K562 treated with DMSO at 1 percent for 48 hours (cell line): ENCODE data around the gene CFAP20. TPM values are rescaled to one million over a fixed set of nuclear protein-coding genes. Genes with fewer than 3 reads are reported as not detected.

Experiments used
- total RNA-seq: library from RNA; unstranded; fragments of 300-600 nt; gene quantifications from 2 replicates; pipeline ENCODE4 v1.2.3, GENCODE V29; 2022; ENCODE audit warnings: low replicate concordance; ENCODE audit errors: extremely low read depth

Gene CFAP20
- total RNA-seq, result not detected in 2 replicates

DNA sequence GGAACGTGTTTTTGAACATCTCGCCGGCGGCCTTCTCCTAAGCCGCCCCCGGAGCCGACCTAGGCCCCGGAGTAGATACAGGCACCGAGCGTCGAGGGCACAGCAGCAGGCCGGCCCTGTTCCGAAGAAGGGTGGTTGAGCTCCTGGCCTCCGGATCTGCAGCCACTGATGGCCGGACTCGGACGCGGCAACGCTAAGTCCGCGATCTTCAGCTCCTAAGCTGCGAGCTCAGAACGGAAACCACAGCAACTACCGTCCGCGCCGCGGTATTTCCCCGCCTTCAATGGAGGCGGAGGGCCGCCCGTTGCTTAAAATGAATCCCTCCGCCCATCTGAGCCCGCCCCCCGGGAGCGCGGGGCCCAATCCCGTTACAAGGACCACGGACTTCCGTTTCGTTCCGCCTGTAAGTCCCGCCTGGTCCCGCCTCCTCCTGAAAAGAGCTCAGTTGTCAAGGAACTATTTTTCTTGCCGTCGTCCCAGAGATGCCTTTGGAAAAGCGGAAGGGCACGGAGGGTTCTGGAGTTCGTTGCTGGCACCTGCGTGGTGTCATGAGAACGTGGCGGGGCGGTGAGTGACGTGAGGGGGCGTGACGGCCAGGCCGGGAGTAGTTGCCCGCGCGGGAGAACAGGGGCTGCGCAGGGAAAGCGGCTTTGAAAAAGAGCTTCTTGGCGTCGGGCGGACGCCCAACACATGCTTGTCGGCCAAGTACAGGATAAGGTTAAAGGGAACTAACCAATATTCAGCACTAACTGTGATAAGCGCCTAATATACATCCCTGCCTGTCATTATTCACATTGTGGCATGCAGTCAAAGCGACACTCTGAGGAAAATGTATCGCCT lies at the start of gene CFAP20:
TSS of gene CFAP20 (minus strand) at position 285 of the 840 bp plus-strand sequence. CDS start at position 19, 266 bp downstream.

Other genes starting within 250 kb of the CFAP20 start
- not detected in 2 replicates for gene CNGB1, start 158.3 kb downstream of the CFAP20 start, total RNA-seq
- gene ZNF319, start 128.7 kb downstream of the CFAP20 start, total RNA-seq, result not detected in 2 replicates
- not detected in 2 replicates for gene USB1, start 128.0 kb downstream of the CFAP20 start, total RNA-seq
- gene MMP15, start 103.6 kb downstream of the CFAP20 start, total RNA-seq, result not detected in 2 replicates
- gene CSNK2A2, start 68.7 kb upstream of the CFAP20 start, total RNA-seq, result not detected in 2 replicates
- gene PRSS54, start 165.6 kb upstream of the CFAP20 start, total RNA-seq, result not detected in 2 replicates